ENCODE data around the gene WDFY3. TPM values are rescaled to one million over a fixed set of nuclear protein-coding genes. Genes with fewer than 3 reads are reported as not detected.

The WDFY3 gene
- total and polyA plus RNA-seq, 2 of the 4 experiments (the other 2 are of a cell fraction) = 12.5 to 58.1 TPM

GRCh38 chr4:84878546-84878945, 87.9 kb downstream of the WDFY3 start:
- ChIA-PET CTCF (interaction anchor here (1.1 kb wide), 1 partner anchor 41 kb away, joined by 3 read pairs; no protein-coding TSS in a partner anchor), POLR2A (ENCODE audit: unreplicated experiment) (no interaction called here)
- 63% methylated on average over 2 of the region's 3 CpGs; no CpG with 5 or more reads in 1 of the 2 experiments for WGBS, 2 experiments (ENCODE audit: extremely low coverage in 2 of 2, insufficient read length in 1 of 2)
- intact Hi-C loops (cut with micrococcal nuclease) (loop anchor here (5.0 kb wide), 1 partner anchor 46 kb away; no protein-coding TSS in a partner anchor), in situ Hi-C loops (cut with MboI; ENCODE audit: low sequenced_read_pairs) (no loop called here), dilution Hi-C loops (cut with HindIII; ENCODE audit: low sequenced_read_pairs, unreplicated experiment) (no loop called here)
- Histone ChIP-seq H3K9ac (ENCODE audit: low read depth, low read length) (no peak overlapping the region), H3K14ac (replicated peaks; ENCODE audit: low read depth, low read length) (no peak overlapping the region; the same call in 1 of the 2 replicates), H3K4me2 (ENCODE audit: low read depth, low read length) (no peak overlapping the region; the same call in 1 of the 2 replicates), H2BK5ac (ENCODE audit: low read depth, low read length, poor library complexity, severe bottlenecking) (peak overlapping the region; percentile 62), H4K5ac (ENCODE audit: low read depth, low read length) (no peak overlapping the region), H2AK5ac (ENCODE audit: low read depth, low read length) (no peak overlapping the region), H3K4me3 (ENCODE audit: insufficient read depth, low read depth, low read length) (no peak overlapping the region), H3K56ac (ENCODE audit: extremely low read depth, insufficient read depth, low read length) (no peak overlapping the region), H3K79me1 (ENCODE audit: low read depth in 1 of 2, low read length in 2 of 2) (peaks cover 18 to 48% of the 10 kb centered on the region in 2 experiments), H3K23ac (ENCODE audit: low read depth, low read length) (no peak overlapping the region), H4K8ac (ENCODE audit: low read depth in 2 of 2, low read length in 2 of 2) (peak overlapping the region in 1 of 2 experiments; percentile 12; a peak in 1 of 4 replicates), H3K4ac (ENCODE audit: low read depth, low read length) (no peak overlapping the region), H2AK9ac (replicated peaks; ENCODE audit: low read depth, low read length, poor library complexity) (no peak overlapping the region), H4K20me1 (ENCODE audit: insufficient read depth, low read length) (no peaks in the 10 kb centered on the region), H2BK120ac (ENCODE audit: low read depth, low read length) (peak overlapping the region; percentile 37; the same call in 1 of the 2 replicates), H4K91ac (ENCODE audit: insufficient read depth, low read depth, low read length) (no peak overlapping the region), H3K4me1 (ENCODE audit: control insufficient read depth, insufficient read depth, low read length) (peaks cover 4% of the 10 kb centered on the region; the same call in 1 of the 2 replicates), H3K18ac (ENCODE audit: low read depth, low read length) (no peak overlapping the region), H2BK20ac (ENCODE audit: low read depth, low read length) (peak overlapping the region; percentile 44; the same call in 1 of the 2 replicates), H3K27ac (ENCODE audit: insufficient read depth, low read length) (no peak overlapping the region), H3K9me1 (ENCODE audit: insufficient read depth, low read length) (peaks cover 13% of the 10 kb centered on the region; the same call in 1 of the 2 replicates), H2AFZ (replicated peaks; ENCODE audit: low read length, poor library complexity) (no peak overlapping the region), H3K9me3 (ENCODE audit: control insufficient read depth, insufficient read depth, low read length) (no peaks in the 10 kb centered on the region), H3K36me3 (ENCODE audit: control insufficient read depth, insufficient read depth, low read length) (peaks cover 2% of the 10 kb centered on the region), H3K27me3 (ENCODE audit: control insufficient read depth, insufficient read depth, low read length) (no peaks in the 10 kb centered on the region), H2BK15ac (ENCODE audit: low read depth, low read length) (0 out of 3 replicates have a peak overlapping the region, but pooled peaks have one; percentile 23)
- DNase-seq (peak; percentile 31), ATAC-seq (ENCODE audit: low read depth) (no peak)
- no TSS peak for BruUV-seq (replicated peaks)
- no peak for TF ChIP-seq BHLHE40 (IDR thresholded peaks at IDR 0.05; ENCODE audit: low read depth, low read length)
- no peak for TF ChIP-seq NFE2L2 (IDR thresholded peaks at IDR 0.05; ENCODE audit: low read depth, low read length)
- TF ChIP-seq, protein P1, sequence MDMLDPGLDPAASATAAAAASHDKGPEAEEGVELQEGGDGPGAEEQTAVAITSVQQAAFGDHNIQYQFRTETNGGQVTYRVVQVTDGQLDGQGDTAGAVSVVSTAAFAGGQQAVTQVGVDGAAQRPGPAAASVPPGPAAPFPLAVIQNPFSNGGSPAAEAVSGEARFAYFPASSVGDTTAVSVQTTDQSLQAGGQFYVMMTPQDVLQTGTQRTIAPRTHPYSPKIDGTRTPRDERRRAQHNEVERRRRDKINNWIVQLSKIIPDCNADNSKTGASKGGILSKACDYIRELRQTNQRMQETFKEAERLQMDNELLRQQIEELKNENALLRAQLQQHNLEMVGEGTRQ (IDR thresholded peaks at IDR 0.05; ENCODE audit: low read depth, low read length) = no peak
- no peak for TF ChIP-seq RFX5 (IDR thresholded peaks at IDR 0.05; ENCODE audit: low read depth, low read length)
- TF ChIP-seq MXI1 (IDR thresholded peaks at IDR 0.05; ENCODE audit: borderline replicate concordance, low read depth, low read length) = no peak
- no peak for TF ChIP-seq RAD21 (IDR thresholded peaks at IDR 0.05; ENCODE audit: low read length)
